HG03378 (cell line): ENCODE data around the gene NEURL1B.

Experiments used
- ATAC-seq: cut with Tn5 transposase; IDR thresholded peaks from one replicate; pipeline ENCODE4 v1.9.1; 2021; ENCODE audit warnings: mild to moderate bottlenecking, moderate library complexity; ENCODE audit not compliant: unreplicated experiment

Gene NEURL1B

GRCh38 chr5:172608773-172609172 lies 32.3 kb upstream of the NEURL1B start:
- no peak for ATAC-seq

DNA sequence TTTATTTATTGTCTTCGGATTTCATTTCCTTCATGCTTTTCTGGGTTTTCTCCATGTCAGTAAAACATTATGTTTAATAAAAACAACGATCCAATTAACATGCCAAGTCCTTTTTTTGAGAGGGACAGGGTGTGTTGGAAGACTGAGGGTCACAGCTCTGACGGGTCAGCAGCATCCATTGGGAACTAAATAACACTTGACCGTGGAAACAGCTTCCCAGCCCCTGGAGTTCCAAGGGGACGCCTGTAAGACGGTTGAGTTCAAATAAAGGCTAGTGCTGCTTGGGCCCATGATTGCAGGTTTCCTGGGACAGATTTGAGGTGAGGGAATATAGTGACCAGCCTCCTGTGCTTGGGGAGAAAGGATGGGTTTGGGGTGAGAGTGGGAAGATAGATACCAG lies 30.4 kb upstream of the NEURL1B start:
- no peak for ATAC-seq

DNA sequence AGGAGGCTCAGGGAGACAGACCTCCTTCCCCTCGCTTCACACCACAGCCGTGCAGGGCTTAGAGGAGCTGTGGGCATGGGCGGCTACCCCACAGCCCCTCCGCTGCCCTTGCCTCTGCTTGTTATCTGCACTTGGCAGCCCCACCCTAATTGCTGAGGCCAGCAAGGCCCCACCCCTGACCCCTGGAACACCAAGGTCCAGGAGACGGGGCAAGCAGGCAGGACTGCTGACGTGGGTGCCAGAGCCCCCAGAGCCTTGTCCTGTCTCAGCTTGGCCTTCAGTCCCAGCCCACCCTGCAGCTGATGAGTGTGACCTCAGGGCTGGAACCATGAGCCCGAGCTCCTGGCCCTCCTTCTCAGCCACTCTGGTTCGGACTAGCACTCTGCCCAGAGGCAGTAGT lies 29.1 kb upstream of the NEURL1B start:
- no peak for ATAC-seq

- no peak for ATAC-seq
Observed at GRCh38 chr5:172612771-172613170, 28.3 kb upstream of the NEURL1B start.

DNA sequence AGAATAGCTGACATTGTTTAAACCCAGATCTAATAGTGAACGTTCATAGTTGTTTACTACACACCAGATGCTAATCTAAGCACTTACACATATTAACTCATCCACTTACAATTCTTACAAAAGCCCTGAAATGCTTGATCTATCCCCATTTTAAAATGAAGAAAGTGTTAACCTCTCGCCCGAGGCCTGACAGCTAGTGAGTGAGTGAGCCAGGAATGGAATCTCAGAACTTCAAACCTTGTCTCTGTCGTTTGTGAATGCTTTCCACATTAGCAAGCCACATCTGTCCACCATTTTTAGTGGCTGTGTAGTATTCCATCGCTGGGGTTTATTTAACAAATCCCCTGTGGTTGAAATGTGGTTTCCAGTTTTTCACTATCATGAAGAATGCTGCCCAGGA lies 24.9 kb upstream of the NEURL1B start:
- no peak for ATAC-seq

GRCh38 chr5:172616730-172617129 lies 24.3 kb upstream of the NEURL1B start:
- ATAC-seq: no peak

DNA sequence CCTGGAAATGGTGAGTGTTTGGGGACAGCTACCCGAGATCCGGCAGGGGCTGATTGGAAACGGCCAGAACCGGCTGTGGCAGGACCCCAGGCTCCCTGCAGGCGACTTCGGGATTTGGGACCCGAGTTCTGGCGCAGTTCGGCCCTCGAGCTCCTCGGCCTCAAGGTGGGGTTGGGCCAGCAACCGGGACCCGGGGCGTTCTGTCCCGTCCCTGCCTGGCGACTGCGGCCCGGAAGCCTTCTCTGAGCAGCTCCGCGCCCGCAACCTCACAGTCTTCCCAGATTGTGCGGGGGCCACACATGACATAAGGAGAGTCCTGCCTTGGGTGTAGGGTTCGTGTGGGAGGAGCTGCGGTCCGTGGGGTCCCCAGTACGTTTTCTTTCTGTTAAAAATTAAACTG lies 23.2 kb upstream of the NEURL1B start:
- ATAC-seq: no peak

GRCh38 chr5:172618574-172619365 lies 22.3 kb upstream of the NEURL1B start:
- no peak for ATAC-seq

- no peak for ATAC-seq
Observed at GRCh38 chr5:172620506-172620905, 20.6 kb upstream of the NEURL1B start.

- ATAC-seq: no peak
Observed at GRCh38 chr5:172622091-172623046, 18.7 kb upstream of the NEURL1B start.

DNA sequence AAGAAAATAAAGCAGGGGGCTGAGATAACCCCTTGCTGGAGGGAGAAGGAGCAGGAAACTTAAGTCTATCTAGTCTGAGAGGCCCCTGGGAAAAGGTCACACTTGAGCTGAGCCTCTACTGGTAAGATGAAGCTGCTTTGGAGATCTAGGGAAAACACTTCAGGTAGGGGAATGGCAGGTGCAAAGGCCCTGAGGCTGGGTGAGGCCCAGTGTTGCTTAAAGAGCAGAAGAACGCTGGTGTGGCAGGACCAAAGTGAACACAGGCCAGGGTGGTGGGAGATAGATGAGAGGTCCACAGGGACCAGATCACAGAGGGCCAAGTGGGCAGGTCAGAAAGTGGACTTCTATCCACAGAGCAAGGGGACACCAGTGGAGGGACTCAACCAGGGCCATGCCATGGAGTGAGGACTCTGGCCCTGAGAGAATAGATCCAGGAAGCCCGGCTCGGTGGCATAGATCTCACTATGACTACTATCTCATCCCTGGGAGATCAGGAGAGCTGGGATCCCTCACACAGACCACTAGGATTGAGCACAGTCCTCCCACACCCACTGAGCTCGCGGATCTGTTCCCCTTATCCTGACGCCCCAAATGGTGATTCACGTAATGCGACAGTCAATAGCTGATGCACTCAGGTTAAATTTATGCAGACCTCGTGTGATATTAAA lies 17.6 kb upstream of the NEURL1B start:
- no peak for ATAC-seq

DNA sequence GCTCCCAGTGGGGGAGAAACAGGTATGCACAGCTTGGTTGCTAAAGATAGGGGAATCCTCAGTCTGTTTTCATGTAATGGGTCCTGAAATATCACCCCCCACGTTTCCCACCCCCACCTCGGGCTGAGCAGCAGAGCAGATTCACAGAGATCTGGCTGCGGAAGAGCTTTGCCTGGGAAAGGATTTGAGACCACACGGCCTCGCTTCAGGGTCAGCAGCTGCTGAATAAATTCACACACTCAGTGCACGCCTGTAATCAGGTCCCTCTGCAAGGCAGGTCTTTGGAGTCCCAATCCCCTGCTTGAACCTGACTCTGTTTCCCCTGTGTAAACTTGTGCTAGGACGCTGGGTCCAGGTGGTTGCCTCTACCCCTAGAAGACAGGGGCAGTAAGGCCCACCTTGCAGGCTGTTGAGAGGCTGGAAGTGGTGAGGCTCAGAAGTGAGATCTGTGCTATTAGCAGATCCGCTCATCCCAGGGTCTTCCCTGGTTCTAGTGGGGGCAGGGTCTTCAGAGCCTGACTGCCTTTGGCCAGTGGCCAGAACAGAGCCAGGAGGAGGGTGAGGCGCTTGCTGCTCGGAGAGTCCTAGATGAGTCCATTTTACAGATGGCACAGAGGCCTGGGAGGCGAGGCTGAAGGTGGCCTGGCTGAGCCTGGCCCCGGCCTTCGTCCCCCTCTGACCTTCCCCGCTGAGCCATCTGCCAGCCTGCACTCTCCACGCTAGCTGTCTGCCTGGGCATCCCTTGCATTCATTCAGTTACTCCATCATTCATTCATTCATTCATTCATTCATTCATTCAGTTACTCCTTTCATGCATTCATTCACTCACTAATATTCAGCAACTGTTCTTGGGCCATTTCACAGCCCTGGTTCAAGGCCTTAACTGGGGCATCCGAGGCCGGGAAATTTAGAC lies 16.7 kb upstream of the NEURL1B start:
- no peak for ATAC-seq

GRCh38 chr5:172624996-172625964 lies 15.8 kb upstream of the NEURL1B start:
- ATAC-seq: no peak

- ATAC-seq: no peak
Observed at GRCh38 chr5:172626031-172626581, 15.0 kb upstream of the NEURL1B start.

GRCh38 chr5:172630082-172630481 lies 11.0 kb upstream of the NEURL1B start:
- no peak for ATAC-seq

DNA sequence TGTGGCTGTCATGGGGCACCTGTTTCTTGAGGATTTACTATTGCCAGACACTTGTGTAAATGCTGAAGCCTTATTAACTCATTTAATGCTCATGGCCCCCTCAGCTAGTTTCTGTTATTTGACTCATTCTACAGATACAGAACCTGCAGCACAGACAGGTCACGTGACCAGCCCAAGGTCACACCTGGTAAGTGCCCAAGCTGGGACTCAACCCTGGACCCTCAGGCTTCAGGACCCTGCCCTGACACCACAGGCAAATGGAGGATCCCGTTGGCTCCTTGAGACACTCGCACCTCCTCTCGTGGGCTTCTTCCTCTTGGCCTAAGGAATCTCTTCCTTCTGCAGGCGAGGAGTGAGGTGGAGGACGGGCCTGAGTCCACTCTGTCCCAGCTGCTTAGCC lies 10.6 kb upstream of the NEURL1B start:
- no peak for ATAC-seq

DNA sequence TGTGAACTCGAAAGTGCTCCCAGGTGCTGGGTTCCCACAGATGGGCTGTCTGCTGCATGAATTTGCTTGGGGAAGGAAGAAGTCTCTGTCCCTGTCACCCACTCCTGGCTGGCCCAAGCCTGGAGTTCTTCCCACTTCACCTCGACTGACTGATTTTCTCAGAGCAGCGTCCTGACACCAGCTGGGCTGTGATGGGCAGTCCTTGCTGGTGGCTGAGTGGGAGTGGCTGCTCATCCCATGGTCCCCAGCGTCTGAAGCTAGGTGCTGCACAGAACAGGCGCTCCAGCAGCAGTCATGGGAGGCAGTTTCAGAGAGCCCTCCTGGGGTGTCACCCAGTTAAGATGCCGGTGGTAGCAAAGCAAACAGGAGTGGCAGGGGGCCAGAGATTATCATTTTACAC lies 10.1 kb upstream of the NEURL1B start:
- ATAC-seq: no peak

- ATAC-seq: no peak
Observed at GRCh38 chr5:172632346-172633092, 8.5 kb upstream of the NEURL1B start.
